Measurements from ENCODE around the gene SCYL3. TPM values are rescaled to one million over a fixed set of nuclear protein-coding genes. Genes with fewer than 3 reads are reported as not detected.
"Not testable (repeated sequence)": the region's sequence is repeated elsewhere in the genome, so short reads cannot be mapped to it uniquely, and the experiment has no call there.

SCYL3 gene
- total RNA-seq, 1 donor from 2014 or later = 10.8 TPM

GRCh38 chr1:169873582-169874199 lies 20.0 kb downstream of the SCYL3 start:
- Mint-ChIP-seq H3K9me3 (peaks cover 18% of the 10 kb centered on the region), H3K4me3 (no peak overlapping the region)

GRCh38 chr1:169872906-169873305 lies 20.8 kb downstream of the SCYL3 start:
- H3K4me3 Mint-ChIP-seq = no peak overlapping the region
- no peak for DNase-seq
- peaks cover 71% of the 10 kb centered on the region for H3K36me3 Mint-ChIP-seq (ENCODE audit: low read depth)
- intact Hi-C loops (cut with micrococcal nuclease) = no loop called here
- H3K4me1 Mint-ChIP-seq = peaks cover 3% of the 10 kb centered on the region
- no peaks in the 10 kb centered on the region for H3K27me3 Mint-ChIP-seq
- peaks cover 18% of the 10 kb centered on the region for H3K9me3 Mint-ChIP-seq
- no peak overlapping the region for H3K27ac Mint-ChIP-seq

More at GRCh38 chr1:169873582-169874199, 20.0 kb downstream of the SCYL3 start:
- Mint-ChIP-seq H3K27me3 (no peaks in the 10 kb centered on the region), H3K4me1 (peaks cover 6% of the 10 kb centered on the region), H3K27ac (no peak overlapping the region), H3K36me3 (ENCODE audit: low read depth) (peaks cover 69% of the 10 kb centered on the region)
- DNase-seq = no peak
- intact Hi-C loops (cut with micrococcal nuclease) = no loop called here

- H3K4me1 Mint-ChIP-seq; H3K4me3 Mint-ChIP-seq; intact Hi-C loops (cut with micrococcal nuclease); DNase-seq; H3K27ac Mint-ChIP-seq; H3K27me3 Mint-ChIP-seq: not testable (repeated sequence)
- H3K36me3 Mint-ChIP-seq (ENCODE audit: low read depth) = peaks cover 76% of the 10 kb centered on the region
- H3K9me3 Mint-ChIP-seq = peaks cover 18% of the 10 kb centered on the region
Measured at GRCh38 chr1:169871988-169872387, 21.7 kb downstream of the SCYL3 start.

- H3K36me3 Mint-ChIP-seq (ENCODE audit: low read depth) = peaks cover 81% of the 10 kb centered on the region
- no peak overlapping the region for H3K4me3 Mint-ChIP-seq
- H3K27ac Mint-ChIP-seq = no peak overlapping the region
- peaks cover 18% of the 10 kb centered on the region for H3K9me3 Mint-ChIP-seq
- DNase-seq = no peak
- H3K4me1 Mint-ChIP-seq = peaks cover 2% of the 10 kb centered on the region
- no peaks in the 10 kb centered on the region for H3K27me3 Mint-ChIP-seq
- intact Hi-C loops (cut with micrococcal nuclease) = no loop called here
Measured at GRCh38 chr1:169869426-169869825, 24.3 kb downstream of the SCYL3 start.

GRCh38 chr1:169868978-169869377 lies 24.7 kb downstream of the SCYL3 start:
- DNase-seq = no peak
- no peak overlapping the region for H3K27ac Mint-ChIP-seq
- H3K4me1 Mint-ChIP-seq = peaks cover 2% of the 10 kb centered on the region
- intact Hi-C loops (cut with micrococcal nuclease) = no loop called here
- no peak overlapping the region for H3K4me3 Mint-ChIP-seq
- peaks cover 18% of the 10 kb centered on the region for H3K9me3 Mint-ChIP-seq
- H3K27me3 Mint-ChIP-seq = no peaks in the 10 kb centered on the region
- peaks cover 81% of the 10 kb centered on the region for H3K36me3 Mint-ChIP-seq (ENCODE audit: low read depth)

- H3K4me3 Mint-ChIP-seq = no peak overlapping the region
- H3K27ac Mint-ChIP-seq = no peak overlapping the region
- no peak for DNase-seq
- peaks cover 8% of the 10 kb centered on the region for H3K9me3 Mint-ChIP-seq
- H3K4me1 Mint-ChIP-seq = no peaks in the 10 kb centered on the region
- intact Hi-C loops (cut with micrococcal nuclease) = no loop called here
- peaks cover 75% of the 10 kb centered on the region for H3K36me3 Mint-ChIP-seq (ENCODE audit: low read depth)
- H3K27me3 Mint-ChIP-seq = no peaks in the 10 kb centered on the region
Measured at GRCh38 chr1:169867012-169867675, 26.6 kb downstream of the SCYL3 start.

GRCh38 chr1:169866577-169866976 lies 27.1 kb downstream of the SCYL3 start:
- no peak overlapping the region for H3K27ac Mint-ChIP-seq
- peaks cover 4% of the 10 kb centered on the region for H3K9me3 Mint-ChIP-seq
- H3K36me3 Mint-ChIP-seq (ENCODE audit: low read depth) = peaks cover 71% of the 10 kb centered on the region
- intact Hi-C loops (cut with micrococcal nuclease) = no loop called here
- H3K4me1 Mint-ChIP-seq = no peaks in the 10 kb centered on the region
- H3K4me3 Mint-ChIP-seq = no peak overlapping the region
- H3K27me3 Mint-ChIP-seq = no peaks in the 10 kb centered on the region
- no peak for DNase-seq

GRCh38 chr1:169864531-169864930 lies 29.2 kb downstream of the SCYL3 start:
- DNase-seq; H3K4me1 Mint-ChIP-seq; H3K4me3 Mint-ChIP-seq; H3K27ac Mint-ChIP-seq; H3K9me3 Mint-ChIP-seq; H3K27me3 Mint-ChIP-seq; intact Hi-C loops (cut with micrococcal nuclease): not testable (repeated sequence)
- peaks cover 67% of the 10 kb centered on the region for H3K36me3 Mint-ChIP-seq (ENCODE audit: low read depth)

- peaks cover 47% of the 10 kb centered on the region for H3K36me3 Mint-ChIP-seq (ENCODE audit: low read depth)
- no peak overlapping the region for H3K27ac Mint-ChIP-seq
Measured at GRCh38 chr1:169860750-169861149, 32.9 kb downstream of the SCYL3 start.

GRCh38 chr1:169860187-169860586 lies 33.5 kb downstream of the SCYL3 start:
- Mint-ChIP-seq H3K27me3 (no peaks in the 10 kb centered on the region), H3K4me3 (no peak overlapping the region), H3K27ac (no peak overlapping the region), H3K36me3 (ENCODE audit: low read depth) (peaks cover 46% of the 10 kb centered on the region), H3K4me1 (peaks cover 6% of the 10 kb centered on the region), H3K9me3 (no peaks in the 10 kb centered on the region)
- no peak for DNase-seq
- intact Hi-C loops (cut with micrococcal nuclease) = no loop called here

More at GRCh38 chr1:169860750-169861149, 32.9 kb downstream of the SCYL3 start:
- intact Hi-C loops (cut with micrococcal nuclease) = no loop called here
- H3K27me3 Mint-ChIP-seq = no peaks in the 10 kb centered on the region
- H3K9me3 Mint-ChIP-seq = no peaks in the 10 kb centered on the region
- H3K4me1 Mint-ChIP-seq = peaks cover 6% of the 10 kb centered on the region
- DNase-seq = no peak
- H3K4me3 Mint-ChIP-seq = no peak overlapping the region

GRCh38 chr1:169859001-169859400 lies 34.7 kb downstream of the SCYL3 start:
- H3K9me3 Mint-ChIP-seq = no peaks in the 10 kb centered on the region
- no peak for DNase-seq
- no peaks in the 10 kb centered on the region for H3K27me3 Mint-ChIP-seq
- intact Hi-C loops (cut with micrococcal nuclease) = no loop called here
- peaks cover 48% of the 10 kb centered on the region for H3K36me3 Mint-ChIP-seq (ENCODE audit: low read depth)
- H3K4me1 Mint-ChIP-seq = peaks cover 6% of the 10 kb centered on the region
- no peak overlapping the region for H3K27ac Mint-ChIP-seq
- no peak overlapping the region for H3K4me3 Mint-ChIP-seq

GRCh38 chr1:169858467-169858866 lies 35.2 kb downstream of the SCYL3 start:
- Mint-ChIP-seq H3K27ac (no peak overlapping the region), H3K27me3 (no peaks in the 10 kb centered on the region), H3K36me3 (ENCODE audit: low read depth) (peaks cover 48% of the 10 kb centered on the region), H3K4me3 (no peak overlapping the region), H3K4me1 (peaks cover 6% of the 10 kb centered on the region), H3K9me3 (no peaks in the 10 kb centered on the region)
- DNase-seq = no peak
- intact Hi-C loops (cut with micrococcal nuclease) = no loop called here

GRCh38 chr1:169853341-169853740 lies 40.4 kb downstream of the SCYL3 start:
- intact Hi-C loops (cut with micrococcal nuclease) = no loop called here
- H3K27me3 Mint-ChIP-seq = no peaks in the 10 kb centered on the region
- DNase-seq = no peak
- no peaks in the 10 kb centered on the region for H3K9me3 Mint-ChIP-seq
- H3K4me3 Mint-ChIP-seq = no peak overlapping the region
- no peak overlapping the region for H3K27ac Mint-ChIP-seq
- peaks cover 8% of the 10 kb centered on the region for H3K4me1 Mint-ChIP-seq
- H3K36me3 Mint-ChIP-seq (ENCODE audit: low read depth) = peaks cover 57% of the 10 kb centered on the region

GRCh38 chr1:169849346-169850022 lies 44.2 kb downstream of the SCYL3 start:
- Mint-ChIP-seq H3K36me3 (ENCODE audit: low read depth) (peaks cover 69% of the 10 kb centered on the region), H3K27ac (no peak overlapping the region), H3K4me1 (peaks cover 12% of the 10 kb centered on the region), H3K27me3 (no peaks in the 10 kb centered on the region), H3K9me3 (no peaks in the 10 kb centered on the region), H3K4me3 (no peak overlapping the region)
- DNase-seq = no peak
- intact Hi-C loops (cut with micrococcal nuclease) = no loop called here
